Activated naive CD8-positive, alpha-beta T cell (primary cell): ENCODE results near the gene TBC1D2B.
A peak's percentile ranks its signal among the peaks of the same experiment; 100 is the strongest.
"Not testable (repeated sequence)": the region's sequence is repeated elsewhere in the genome, so short reads cannot be mapped to it uniquely, and the experiment has no call there.

Source experiments
- H3K27ac Mint-ChIP-seq: one replicate; pipeline ENCODE4 v1.8.0; 2021; ENCODE audit warnings: mixed read lengths
- H3K27me3 Mint-ChIP-seq: one replicate; pipeline ENCODE4 v1.8.0; 2021; ENCODE audit warnings: mixed read lengths
- H3K36me3 Mint-ChIP-seq: one replicate; pipeline ENCODE4 v1.8.0; 2021; ENCODE audit warnings: mixed read lengths
- H3K4me1 Mint-ChIP-seq: one replicate; pipeline ENCODE4 v1.8.0; 2021; ENCODE audit warnings: low read depth, mixed read lengths
- H3K4me3 Mint-ChIP-seq: one replicate; pipeline ENCODE4 v1.8.0; 2021; ENCODE audit warnings: mild to moderate bottlenecking, mixed read lengths
- H3K9me3 Mint-ChIP-seq: one replicate; pipeline ENCODE4 v1.8.0; 2021; ENCODE audit warnings: low read depth, mixed read lengths

Gene TBC1D2B

GRCh38 chr15:78004222-78004727 is 73.2 kb downstream of the TBC1D2B start:
- Mint-ChIP-seq H3K27me3 (no peaks in the 10 kb centered on the region), H3K27ac (peak overlapping the region; percentile 54), H3K4me1 (peaks cover 3% of the 10 kb centered on the region), H3K9me3 (no peaks in the 10 kb centered on the region), H3K4me3 (no peak overlapping the region), H3K36me3 (peaks cover 7% of the 10 kb centered on the region)

- Mint-ChIP-seq H3K36me3 (peaks cover 7% of the 10 kb centered on the region), H3K27me3 (no peaks in the 10 kb centered on the region), H3K27ac (no peak overlapping the region), H3K4me3 (no peak overlapping the region), H3K4me1 (peaks cover 3% of the 10 kb centered on the region), H3K9me3 (no peaks in the 10 kb centered on the region)
These were observed 73.9 kb downstream of the TBC1D2B start for GRCh38 chr15:78003539-78004008.

- Mint-ChIP-seq H3K4me3 (no peak overlapping the region), H3K27ac (no peak overlapping the region), H3K9me3 (no peaks in the 10 kb centered on the region), H3K27me3 (no peaks in the 10 kb centered on the region), H3K36me3 (peaks cover 7% of the 10 kb centered on the region), H3K4me1 (peaks cover 3% of the 10 kb centered on the region)
These were observed 74.5 kb downstream of the TBC1D2B start for GRCh38 chr15:78002996-78003395.

GRCh38 chr15:78001656-78002055 is 75.9 kb downstream of the TBC1D2B start:
- peaks cover 3% of the 10 kb centered on the region for H3K4me1 Mint-ChIP-seq
- H3K9me3 Mint-ChIP-seq, result no peaks in the 10 kb centered on the region
- H3K27me3 Mint-ChIP-seq, result no peaks in the 10 kb centered on the region
- H3K4me3 Mint-ChIP-seq, result no peak overlapping the region
- H3K27ac Mint-ChIP-seq, result no peak overlapping the region
- peaks cover 8% of the 10 kb centered on the region for H3K36me3 Mint-ChIP-seq

- no peaks in the 10 kb centered on the region for H3K27me3 Mint-ChIP-seq
- peaks cover 8% of the 10 kb centered on the region for H3K36me3 Mint-ChIP-seq
- peak overlapping the region; percentile 72 for H3K27ac Mint-ChIP-seq
- no peaks in the 10 kb centered on the region for H3K9me3 Mint-ChIP-seq
- peaks cover 3% of the 10 kb centered on the region for H3K4me1 Mint-ChIP-seq
- no peak overlapping the region for H3K4me3 Mint-ChIP-seq
These were observed 76.6 kb downstream of the TBC1D2B start for GRCh38 chr15:78000927-78001249.

GRCh38 chr15:78000091-78000926 is 77.2 kb downstream of the TBC1D2B start:
- Mint-ChIP-seq H3K27me3 (no peaks in the 10 kb centered on the region), H3K4me1 (peaks cover 3% of the 10 kb centered on the region), H3K9me3 (no peaks in the 10 kb centered on the region), H3K4me3 (no peak overlapping the region), H3K27ac (peak overlapping the region; percentile 72), H3K36me3 (peaks cover 8% of the 10 kb centered on the region)

GRCh38 chr15:77999486-77999885 is 78.0 kb downstream of the TBC1D2B start:
- Mint-ChIP-seq H3K4me1 (peaks cover 3% of the 10 kb centered on the region), H3K36me3 (peaks cover 8% of the 10 kb centered on the region), H3K4me3 (no peak overlapping the region), H3K9me3 (no peaks in the 10 kb centered on the region), H3K27me3 (no peaks in the 10 kb centered on the region), H3K27ac (no peak overlapping the region)

GRCh38 chr15:77998592-77998991 is 78.9 kb downstream of the TBC1D2B start:
- Mint-ChIP-seq H3K4me3 (no peak overlapping the region), H3K27me3 (no peaks in the 10 kb centered on the region), H3K9me3 (no peaks in the 10 kb centered on the region), H3K27ac (no peak overlapping the region), H3K4me1 (peaks cover 7% of the 10 kb centered on the region), H3K36me3 (peaks cover 8% of the 10 kb centered on the region)

- H3K4me3 Mint-ChIP-seq, H3K27ac Mint-ChIP-seq, H3K27me3 Mint-ChIP-seq, H3K4me1 Mint-ChIP-seq, H3K36me3 Mint-ChIP-seq, H3K9me3 Mint-ChIP-seq: not testable (repeated sequence)
These were observed 79.6 kb downstream of the TBC1D2B start for GRCh38 chr15:77997761-77998554.

GRCh38 chr15:77997221-77997620 is 80.3 kb downstream of the TBC1D2B start:
- H3K4me1 Mint-ChIP-seq, H3K27me3 Mint-ChIP-seq, H3K9me3 Mint-ChIP-seq, H3K4me3 Mint-ChIP-seq, H3K27ac Mint-ChIP-seq, H3K36me3 Mint-ChIP-seq: not testable (repeated sequence)

- H3K27ac Mint-ChIP-seq, H3K4me3 Mint-ChIP-seq, H3K36me3 Mint-ChIP-seq, H3K4me1 Mint-ChIP-seq, H3K27me3 Mint-ChIP-seq, H3K9me3 Mint-ChIP-seq: not testable (repeated sequence)
These were observed 80.8 kb downstream of the TBC1D2B start for GRCh38 chr15:77996713-77997171.

GRCh38 chr15:77996226-77996625 is 81.3 kb downstream of the TBC1D2B start:
- not testable (repeated sequence) for H3K27me3 Mint-ChIP-seq, H3K9me3 Mint-ChIP-seq, H3K4me3 Mint-ChIP-seq, H3K36me3 Mint-ChIP-seq
- H3K4me1 Mint-ChIP-seq, result peaks cover 12% of the 10 kb centered on the region
- H3K27ac Mint-ChIP-seq, result peak overlapping the region; percentile 16

- not testable (repeated sequence) for H3K27me3 Mint-ChIP-seq, H3K36me3 Mint-ChIP-seq, H3K27ac Mint-ChIP-seq, H3K4me3 Mint-ChIP-seq, H3K9me3 Mint-ChIP-seq
- H3K4me1 Mint-ChIP-seq, result peaks cover 15% of the 10 kb centered on the region
These were observed 82.0 kb downstream of the TBC1D2B start for GRCh38 chr15:77995537-77995918.

GRCh38 chr15:77994893-77995536 is 82.5 kb downstream of the TBC1D2B start:
- not testable (repeated sequence) for H3K27ac Mint-ChIP-seq, H3K27me3 Mint-ChIP-seq, H3K36me3 Mint-ChIP-seq, H3K4me3 Mint-ChIP-seq, H3K9me3 Mint-ChIP-seq
- H3K4me1 Mint-ChIP-seq, result peaks cover 20% of the 10 kb centered on the region
